Thyroid gland (tissue), 4 donors: ENCODE data around the gene COX6A1. TPM values are rescaled to one million over a fixed set of nuclear protein-coding genes. Genes with fewer than 3 reads are reported as not detected.

Source experiments
- DNase-seq, 2 donors: peaks; one replicate each; pipeline ENCODE4 v3.0.0-alpha.2; 2019
- H3K27ac ChIP-seq, 3 donors: fragments of 200-600 bp; sonication (generic); 1 replicate in 2 of 3; 2 replicates in 1 of 3; pipeline ENCODE4 v1.5.1; 2016 to 2019; ENCODE audit warnings: mild to moderate bottlenecking in 1 of 3, moderate library complexity in 1 of 3
- H3K27me3 ChIP-seq: fragments of 200-600 bp; sonication (generic); one replicate; pipeline ENCODE4 v1.5.1; 2019
- H3K36me3 ChIP-seq, 2 donors: fragments of 200-600 bp; sonication (generic); one replicate each; pipeline ENCODE4 v1.5.1; 2016 to 2019
- H3K4me1 ChIP-seq, 2 donors: fragments of 200-600 bp; sonication (generic); one replicate each; pipeline ENCODE4 v1.5.1; 2017 to 2019
- H3K4me3 ChIP-seq, 3 donors: fragments of 200-600 bp; sonication (generic); replicated peaks in 1 of 3; 1 replicate in 2 of 3; 2 replicates in 1 of 3; pipeline ENCODE4 v1.5.1; 2016; ENCODE audit warnings: mild to moderate bottlenecking in 1 of 3
- H3K9me3 ChIP-seq: fragments of 200-600 bp; sonication (generic); one replicate; pipeline ENCODE4 v1.5.1; 2017
- CTCF ChIP-seq, 6 experiments: fragments of 200-600 bp in 3 of 6; fragments of 450-650 bp in 3 of 6; sonication (generic) in 3 of 6; IDR thresholded peaks; one replicate each; pipeline ENCODE4 v1.5.1; 2016 to 2019; ENCODE audit warnings: antibody characterized with exemption in 6 of 6, mild to moderate bottlenecking in 2 of 6, inconsistent platforms in 1 of 6, moderate library complexity in 1 of 6
- POLR2A ChIP-seq, 2 donors: fragments of 450-650 bp; IDR thresholded peaks; one replicate each; pipeline ENCODE4 v1.6.1; 2017; ENCODE audit warnings: antibody characterized with exemption in 2 of 2, mild to moderate bottlenecking in 2 of 2, moderate library complexity in 1 of 2
- WGBS, 2 donors: methylation state at CpG; one replicate each; pipeline ENCODE4 v1.1.5; 2017; 5-methylcytosine and 5-hydroxymethylcytosine counted together
- intact Hi-C: fragments of 100-400 bp; cut with DNase I; formaldehyde crosslinking; loops from one replicate; pipeline ENCODE4 v1.15.1; 2023
- total RNA-seq, 4 donors: library from RNA; depleted of rRNA; stranded (reverse); fragments of >200 nt; gene quantifications; one replicate each; pipeline ENCODE4 v1.2.3, GENCODE V29; 2016

The COX6A1 gene
- total RNA-seq, 4 donors from 2014 or later = 511 to 1,033 (median 687) TPM

GRCh38 chr12:120397824-120398540, 39.9 kb upstream of the COX6A1 start:
- H3K27me3 ChIP-seq = no peaks in the 10 kb centered on the region

GRCh38 chr12:120399531-120399930, 38.4 kb upstream of the COX6A1 start:
- TF ChIP-seq CTCF (IDR thresholded peaks at IDR 0.05) = no peak
- TF ChIP-seq POLR2A (IDR thresholded peaks at IDR 0.05) = no peak
- H3K36me3 ChIP-seq = no peaks in the 10 kb centered on the region
- no peaks in the 10 kb centered on the region for H3K9me3 ChIP-seq
- H3K4me3 ChIP-seq = no peak overlapping the region
- WGBS, 2 donors = 74 to 85% methylated on average over 5 of the region's 5 CpGs
- no peaks in the 10 kb centered on the region for H3K27me3 ChIP-seq
- DNase-seq = no peak
- H3K27ac ChIP-seq = no peak overlapping the region
- no peaks in the 10 kb centered on the region for H3K4me1 ChIP-seq
- intact Hi-C loops = no loop called here

More at GRCh38 chr12:120397824-120398540, 39.9 kb upstream of the COX6A1 start:
- Histone ChIP-seq H3K36me3 (no peaks in the 10 kb centered on the region), H3K4me3 (no peak overlapping the region), H3K4me1 (no peaks in the 10 kb centered on the region), H3K9me3 (no peaks in the 10 kb centered on the region), H3K27ac (no peak overlapping the region)
- TF ChIP-seq POLR2A (IDR thresholded peaks at IDR 0.05) (no peak), CTCF (IDR thresholded peaks at IDR 0.05) (no peak)
- 31 to 56% methylated on average over 19 to 22 of the region's 33 CpGs for WGBS, 2 donors
- DNase-seq = peak in 1 of 2 donors; percentile 3
- intact Hi-C loops = no loop called here

GRCh38 chr12:120402217-120402616, 35.7 kb upstream of the COX6A1 start:
- H3K9me3 ChIP-seq = no peaks in the 10 kb centered on the region
- 26 to 30% methylated on average over 13 of the region's 13 CpGs for WGBS, 2 donors
- no peaks in the 10 kb centered on the region for H3K27me3 ChIP-seq
- no peak for DNase-seq
- no peaks in the 10 kb centered on the region for H3K36me3 ChIP-seq
- intact Hi-C loops = no loop called here
- H3K4me1 ChIP-seq = no peaks in the 10 kb centered on the region
- TF ChIP-seq CTCF (IDR thresholded peaks at IDR 0.05) = no peak
- no peak for TF ChIP-seq POLR2A (IDR thresholded peaks at IDR 0.05)
- no peak overlapping the region for H3K27ac ChIP-seq
- no peak overlapping the region for H3K4me3 ChIP-seq

GRCh38 chr12:120403869-120404268, 34.0 kb upstream of the COX6A1 start:
- H3K36me3 ChIP-seq = no peaks in the 10 kb centered on the region
- DNase-seq = no peak
- H3K9me3 ChIP-seq = no peaks in the 10 kb centered on the region
- no peak for TF ChIP-seq CTCF (IDR thresholded peaks at IDR 0.05)
- no peak overlapping the region for H3K27ac ChIP-seq
- H3K4me3 ChIP-seq = no peak overlapping the region
- intact Hi-C loops = no loop called here
- 83 to 85% methylated on average over 3 of the region's 3 CpGs for WGBS, 2 donors
- H3K27me3 ChIP-seq = no peaks in the 10 kb centered on the region
- no peaks in the 10 kb centered on the region for H3K4me1 ChIP-seq

GRCh38 chr12:120404271-120404670, 33.6 kb upstream of the COX6A1 start:
- intact Hi-C loops = no loop called here
- no peak overlapping the region for H3K4me3 ChIP-seq
- H3K4me1 ChIP-seq = no peaks in the 10 kb centered on the region
- 71 to 79% methylated on average over 1 of the region's 1 CpG for WGBS, 2 donors
- no peaks in the 10 kb centered on the region for H3K27me3 ChIP-seq
- H3K27ac ChIP-seq = no peak overlapping the region
- no peaks in the 10 kb centered on the region for H3K36me3 ChIP-seq
- no peaks in the 10 kb centered on the region for H3K9me3 ChIP-seq
- no peak for DNase-seq
- TF ChIP-seq CTCF (IDR thresholded peaks at IDR 0.05) (no peak), POLR2A (IDR thresholded peaks at IDR 0.05) (no peak)
